ENCODE measurements around the gene STMN3.
"Not testable (repeated sequence)": the region's sequence is repeated elsewhere in the genome, so short reads cannot be mapped to it uniquely, and the experiment has no call there.

Gene STMN3

GRCh38 chr20:63675681-63676368, 22.6 kb upstream of the STMN3 start:
- H3K36me3 ChIP-seq (replicated peaks), result peaks cover 20% of the 10 kb centered on the region
- no peak for DNase-seq (ENCODE audit: low spot score in 2 of 2)
- no peak overlapping the region for H3K4me3 ChIP-seq
- H3K27me3 ChIP-seq (ENCODE audit: low read depth), result no peaks in the 10 kb centered on the region
- in situ Hi-C loops (cut with MboI; ENCODE audit: low sequenced_read_pairs), result no loop called here
- no peaks in the 10 kb centered on the region for H3K9me3 ChIP-seq
- H3K4me1 ChIP-seq, result no peaks in the 10 kb centered on the region

GRCh38 chr20:63673951-63674350, 20.7 kb upstream of the STMN3 start:
- DNase-seq (ENCODE audit: low spot score in 2 of 2), result no peak
- in situ Hi-C loops (cut with MboI; ENCODE audit: low sequenced_read_pairs), result no loop called here
- H3K27me3 ChIP-seq (ENCODE audit: low read depth), result no peaks in the 10 kb centered on the region
- no peaks in the 10 kb centered on the region for H3K4me1 ChIP-seq
- H3K9me3 ChIP-seq, result no peaks in the 10 kb centered on the region
- peaks cover 20% of the 10 kb centered on the region for H3K36me3 ChIP-seq (replicated peaks)
- H3K4me3 ChIP-seq, result no peak overlapping the region

GRCh38 chr20:63672666-63673065, 19.4 kb upstream of the STMN3 start:
- no peak for DNase-seq (ENCODE audit: low spot score in 2 of 2)
- Histone ChIP-seq H3K4me1 (no peaks in the 10 kb centered on the region), H3K36me3 (replicated peaks) (peaks cover 25% of the 10 kb centered on the region), H3K4me3 (no peak overlapping the region), H3K27me3 (ENCODE audit: low read depth) (no peaks in the 10 kb centered on the region), H3K9me3 (no peaks in the 10 kb centered on the region)
- in situ Hi-C loops (cut with MboI; ENCODE audit: low sequenced_read_pairs), result no loop called here

GRCh38 chr20:63671695-63672094, 18.5 kb upstream of the STMN3 start:
- H3K27me3 ChIP-seq (ENCODE audit: low read depth); H3K9me3 ChIP-seq; H3K4me1 ChIP-seq; DNase-seq (ENCODE audit: low spot score in 2 of 2); in situ Hi-C loops (cut with MboI; ENCODE audit: low sequenced_read_pairs); H3K4me3 ChIP-seq: not testable (repeated sequence)
- H3K36me3 ChIP-seq (replicated peaks), result peaks cover 26% of the 10 kb centered on the region

GRCh38 chr20:63668351-63668750, 15.1 kb upstream of the STMN3 start:
- Histone ChIP-seq H3K9me3 (no peaks in the 10 kb centered on the region), H3K27me3 (ENCODE audit: low read depth) (no peaks in the 10 kb centered on the region), H3K36me3 (replicated peaks) (peaks cover 29% of the 10 kb centered on the region), H3K4me1 (no peaks in the 10 kb centered on the region), H3K4me3 (no peak overlapping the region)
- in situ Hi-C loops (cut with MboI; ENCODE audit: low sequenced_read_pairs), result no loop called here
- DNase-seq (ENCODE audit: low spot score in 2 of 2), result no peak

- H3K4me1 ChIP-seq, result no peaks in the 10 kb centered on the region
- no peaks in the 10 kb centered on the region for H3K9me3 ChIP-seq
- DNase-seq (ENCODE audit: low spot score in 2 of 2), result no peak
- peaks cover 34% of the 10 kb centered on the region for H3K36me3 ChIP-seq (replicated peaks)
- H3K27me3 ChIP-seq (ENCODE audit: low read depth), result no peaks in the 10 kb centered on the region
- no peak overlapping the region for H3K4me3 ChIP-seq
- in situ Hi-C loops (cut with MboI; ENCODE audit: low sequenced_read_pairs), result no loop called here
Measured at GRCh38 chr20:63667858-63668257, 14.6 kb upstream of the STMN3 start.

GRCh38 chr20:63665708-63666107, 12.5 kb upstream of the STMN3 start:
- in situ Hi-C loops (cut with MboI; ENCODE audit: low sequenced_read_pairs), result no loop called here
- no peaks in the 10 kb centered on the region for H3K27me3 ChIP-seq (ENCODE audit: low read depth)
- no peaks in the 10 kb centered on the region for H3K4me1 ChIP-seq
- H3K9me3 ChIP-seq, result no peaks in the 10 kb centered on the region
- peaks cover 46% of the 10 kb centered on the region for H3K36me3 ChIP-seq (replicated peaks)
- H3K4me3 ChIP-seq, result no peak overlapping the region
- DNase-seq (ENCODE audit: low spot score in 2 of 2), result no peak

GRCh38 chr20:63664861-63665594, 11.8 kb upstream of the STMN3 start:
- H3K36me3 ChIP-seq (replicated peaks), result peaks cover 46% of the 10 kb centered on the region
- no peaks in the 10 kb centered on the region for H3K9me3 ChIP-seq
- no peak for DNase-seq (ENCODE audit: low spot score in 2 of 2)
- in situ Hi-C loops (cut with MboI; ENCODE audit: low sequenced_read_pairs), result no loop called here
- H3K27me3 ChIP-seq (ENCODE audit: low read depth), result no peaks in the 10 kb centered on the region
- H3K4me3 ChIP-seq, result no peak overlapping the region
- no peaks in the 10 kb centered on the region for H3K4me1 ChIP-seq

GRCh38 chr20:63664143-63664851, 11.1 kb upstream of the STMN3 start:
- Histone ChIP-seq H3K9me3 (no peaks in the 10 kb centered on the region), H3K4me1 (0 out of 2 replicates have a peak, but pooled peaks cover 2% of the 10 kb centered on the region), H3K27me3 (ENCODE audit: low read depth) (no peaks in the 10 kb centered on the region), H3K4me3 (no peak overlapping the region), H3K36me3 (replicated peaks) (peaks cover 46% of the 10 kb centered on the region)
- DNase-seq (ENCODE audit: low spot score in 2 of 2), result no peak
- in situ Hi-C loops (cut with MboI; ENCODE audit: low sequenced_read_pairs), result no loop called here

GRCh38 chr20:63663332-63664066, 10.3 kb upstream of the STMN3 start:
- H3K4me3 ChIP-seq, result no peak overlapping the region
- no peaks in the 10 kb centered on the region for H3K27me3 ChIP-seq (ENCODE audit: low read depth)
- H3K36me3 ChIP-seq (replicated peaks), result peaks cover 43% of the 10 kb centered on the region
- H3K4me1 ChIP-seq, result 0 out of 2 replicates have a peak, but pooled peaks cover 2% of the 10 kb centered on the region
- DNase-seq (ENCODE audit: low spot score in 2 of 2), result no peak
- in situ Hi-C loops (cut with MboI; ENCODE audit: low sequenced_read_pairs), result no loop called here
- no peaks in the 10 kb centered on the region for H3K9me3 ChIP-seq

GRCh38 chr20:63662813-63663189, 9.6 kb upstream of the STMN3 start:
- no peak for DNase-seq (ENCODE audit: low spot score in 2 of 2)
- peaks cover 41% of the 10 kb centered on the region for H3K36me3 ChIP-seq (replicated peaks)

GRCh38 chr20:63661959-63662812, 9.0 kb upstream of the STMN3 start:
- Histone ChIP-seq H3K4me1 (peaks cover 5% of the 10 kb centered on the region; the same call in 1 of the 2 replicates), H3K36me3 (replicated peaks) (peaks cover 36% of the 10 kb centered on the region), H3K4me3 (no peak overlapping the region), H3K9me3 (no peaks in the 10 kb centered on the region), H3K27me3 (ENCODE audit: low read depth) (no peaks in the 10 kb centered on the region)
- in situ Hi-C loops (cut with MboI; ENCODE audit: low sequenced_read_pairs), result no loop called here
- DNase-seq (ENCODE audit: low spot score in 2 of 2), result no peak

More at GRCh38 chr20:63662813-63663189, 9.6 kb upstream of the STMN3 start:
- Histone ChIP-seq H3K27me3 (ENCODE audit: low read depth) (no peaks in the 10 kb centered on the region), H3K4me3 (no peak overlapping the region), H3K4me1 (0 out of 2 replicates have a peak, but pooled peaks cover 2% of the 10 kb centered on the region), H3K9me3 (no peaks in the 10 kb centered on the region)
- in situ Hi-C loops (cut with MboI; ENCODE audit: low sequenced_read_pairs), result no loop called here

- Histone ChIP-seq H3K4me3 (no peak overlapping the region), H3K36me3 (replicated peaks) (peaks cover 29% of the 10 kb centered on the region), H3K27me3 (ENCODE audit: low read depth) (no peaks in the 10 kb centered on the region), H3K9me3 (no peaks in the 10 kb centered on the region), H3K4me1 (peaks cover 8% of the 10 kb centered on the region; the same call in 1 of the 2 replicates)
- DNase-seq (ENCODE audit: low spot score in 2 of 2), result no peak
- in situ Hi-C loops (cut with MboI; ENCODE audit: low sequenced_read_pairs), result no loop called here
Measured at GRCh38 chr20:63661108-63661507, 7.9 kb upstream of the STMN3 start.

Data from HAP-1 (cell line).